Endothelial cell of umbilical vein (primary cell): ENCODE measurements around the gene NEU4. TPM values are rescaled to one million over a fixed set of nuclear protein-coding genes. Genes with fewer than 3 reads are reported as not detected.
A peak's percentile ranks its signal among the peaks of the same experiment; 100 is the strongest.

Source experiments
- BruUV-seq: library from RNA; stranded (reverse); fragments of 400-500 nt; replicated peaks from 2 replicates; lab custom pipeline; 2021; lab: Mats Ljungman, UMichigan
- CTCF ChIA-PET: fragments of 300-600, 350-600 bp; sonication (Branson Sonifier 250); formaldehyde crosslinking; loops from one replicate; lab custom pipeline; 2021; ENCODE audit warnings: antibody characterized with exemption, inconsistent platforms; lab: Charles Lee
- POLR2A ChIA-PET: fragments of 300-600, 350-600 bp; sonication (Branson Sonifier 250); formaldehyde crosslinking; loops from one replicate; lab custom pipeline; 2021; ENCODE audit warnings: antibody characterized with exemption, inconsistent platforms; lab: Charles Lee
- DNase-seq: peaks from one replicate; pipeline ENCODE4 v3.0.0-alpha.2; 2011; ENCODE audit warnings: low read depth, low spot score
- FAIRE-seq: peaks from 2 replicates; lab custom pipeline; 2011; peaks lifted over from hg19 to GRCh38; lab: Jason Lieb, UNC
- H2AFZ ChIP-seq: 2 replicates; pipeline ENCODE4 v1.6.0; 2012; ENCODE audit warnings: low read depth, low read length, control low read depth, inconsistent platforms
- H3K27ac ChIP-seq: 2 replicates; pipeline ENCODE4 v1.5.1; 2011; ENCODE audit warnings: low read depth, mild to moderate bottlenecking, control low read depth, low read length, moderate library complexity; ENCODE audit not compliant: insufficient read depth
- H3K27me3 ChIP-seq, 2 experiments: 2 replicates each; pipeline versions ENCODE4 v1.6.0 to v1.6.1; 2011; ENCODE audit warnings: low read length in 2 of 2, mixed read lengths in 1 of 2; ENCODE audit not compliant: control insufficient read depth in 2 of 2, insufficient read depth in 2 of 2
- H3K36me3 ChIP-seq, 2 experiments: 2 replicates in 1 of 2; 3 replicates in 1 of 2; pipeline ENCODE4 v1.5.1; 2011; ENCODE audit warnings: low read length in 2 of 2, mild to moderate bottlenecking in 1 of 2, moderate library complexity in 1 of 2; ENCODE audit not compliant: control insufficient read depth in 2 of 2, insufficient read depth in 2 of 2; ENCODE audit errors: extremely low read depth in 1 of 2
- H3K4me1 ChIP-seq: 3 replicates; pipeline ENCODE4 v1.5.1; 2011; ENCODE audit warnings: mild to moderate bottlenecking, low read length; ENCODE audit not compliant: control insufficient read depth, insufficient read depth; ENCODE audit errors: extremely low read depth
- H3K4me2 ChIP-seq: 2 replicates; pipeline ENCODE4 v1.6.1; 2011; ENCODE audit warnings: low read length, control low read depth, mixed read lengths; ENCODE audit not compliant: insufficient read depth
- H3K4me3 ChIP-seq, 3 experiments: fragments of 200-600 bp in 1 of 3; sonication (generic), shearing (Covaris generic) in 1 of 3; replicated peaks in 1 of 3; 2 replicates each; pipeline ENCODE4 v1.5.1; 2011 to 2016; ENCODE audit warnings: control low read depth in 3 of 3, low read length in 3 of 3, mild to moderate bottlenecking in 2 of 3, inconsistent platforms in 1 of 3, low read depth in 1 of 3, moderate library complexity in 1 of 3; ENCODE audit not compliant: insufficient read depth in 1 of 3
- H3K79me2 ChIP-seq: 2 replicates; pipeline ENCODE4 v1.6.0; 2012; ENCODE audit warnings: low read length, inconsistent platforms; ENCODE audit not compliant: control insufficient read depth, insufficient read depth
- H3K9ac ChIP-seq: replicated peaks from 2 replicates; pipeline ENCODE3; 2011; ENCODE audit warnings: low read length, control low read depth; ENCODE audit not compliant: insufficient read depth; ENCODE audit errors: extremely low read depth
- H3K9me1 ChIP-seq: replicated peaks from 3 replicates; pipeline ENCODE4 v1.6.0; 2011; ENCODE audit warnings: mild to moderate bottlenecking, low read length; ENCODE audit not compliant: control insufficient read depth, insufficient read depth; ENCODE audit errors: extremely low read depth
- H3K9me3 ChIP-seq: replicated peaks from 2 replicates; pipeline ENCODE4 v1.5.1; 2012; ENCODE audit warnings: low read length, inconsistent platforms; ENCODE audit not compliant: control insufficient read depth, insufficient read depth
- H4K20me1 ChIP-seq: replicated peaks from 2 replicates; pipeline ENCODE3; 2011; ENCODE audit warnings: mild to moderate bottlenecking, low read length; ENCODE audit not compliant: control insufficient read depth, insufficient read depth; ENCODE audit errors: extremely low read depth
- EZH2 ChIP-seq: IDR thresholded peaks from 2 replicates; pipeline ENCODE4 v1.6.1; 2012; ENCODE audit warnings: borderline replicate concordance, low read depth, mild to moderate bottlenecking, moderate library complexity, low read length, inconsistent platforms; ENCODE audit not compliant: severe bottlenecking
- FOS ChIP-seq: IDR thresholded peaks from 2 replicates; pipeline ENCODE4 v1.6.1; 2011; ENCODE audit warnings: mild to moderate bottlenecking, low read length, moderate library complexity, borderline replicate concordance; ENCODE audit not compliant: insufficient read depth
- GATA2 ChIP-seq: IDR thresholded peaks from 2 replicates; pipeline ENCODE4 v1.7.0; 2011; ENCODE audit warnings: low read depth, mild to moderate bottlenecking, moderate library complexity, mixed read lengths, low read length; ENCODE audit not compliant: insufficient read length, insufficient read depth
- JUN ChIP-seq: IDR thresholded peaks from 2 replicates; pipeline ENCODE4 v1.6.1; 2011; ENCODE audit warnings: borderline replicate concordance, low read depth; ENCODE audit not compliant: insufficient read length, insufficient read depth
- MAX ChIP-seq: IDR thresholded peaks from 2 replicates; pipeline ENCODE4 v1.6.1; 2011; ENCODE audit not compliant: insufficient read depth, insufficient read length
- MYC ChIP-seq: IDR thresholded peaks from one replicate; pipeline ENCODE4 v1.6.1; 2011; ENCODE audit warnings: mild to moderate bottlenecking, low read depth, low read length
- POLR2A ChIP-seq: IDR thresholded peaks from 2 replicates; pipeline ENCODE4 v1.6.1; 2012; ENCODE audit warnings: low read depth, mild to moderate bottlenecking, control low read depth, low read length
- POLR2AphosphoS5 ChIP-seq: IDR thresholded peaks from 2 replicates; pipeline ENCODE4 v1.6.1; 2012; ENCODE audit warnings: low read depth, mild to moderate bottlenecking, control low read depth, low read length, moderate library complexity; ENCODE audit not compliant: insufficient read depth
- dilution Hi-C: fragments of 300-500 bp; cut with MboI; formaldehyde crosslinking; loops from one replicate; pipeline ENCODE4 v1.15.0; 2019; ENCODE audit warnings: low sequenced_read_pairs; ENCODE audit not compliant: extremely low pct_ligation_motif_present
- intact Hi-C: fragments of 100-400 bp; cut with micrococcal nuclease; formaldehyde crosslinking; loops from one replicate; pipeline ENCODE4 v1.10.0; 2022
- polyA plus RNA-seq, 4 experiments: library from polyadenylated mRNA; depleted of rRNA in 3 of 4; stranded (reverse) in 3 of 4; unstranded in 1 of 4; fragments of >200 nt; gene quantifications; 2 replicates each; pipeline versions ENCODE4 v1.2.1 to v1.2.3, GENCODE V29; 2011 to 2012; ENCODE audit warnings: missing spikeins in 1 of 4
- total RNA-seq: library from RNA; stranded (reverse); gene quantifications from 2 replicates; pipeline ENCODE4 v1.2.3, GENCODE V29; 2021
- TF ChIP-seq, protein P1 (sequence below), 2 donors: IDR thresholded peaks; 1 replicate in 1 of 2; 2 replicates in 1 of 2; pipeline ENCODE4 v1.5.1; 2011; ENCODE audit warnings: low read length in 2 of 2, mild to moderate bottlenecking in 2 of 2, moderate library complexity in 2 of 2, control low read depth in 1 of 2, inconsistent platforms in 1 of 2, low read depth in 1 of 2; ENCODE audit not compliant: insufficient read depth in 1 of 2; ENCODE audit errors: extremely low read depth in 1 of 2

Gene NEU4
- total and polyA plus RNA-seq, 2 donors (not counting 3 experiments of a cell fraction or from before 2014, with no cell fraction given) = not detected

GRCh38 chr2:241864168-241864849 is 55.3 kb downstream of the NEU4 start:
- BruUV-seq = no TSS peak
- Histone ChIP-seq H3K27ac (no peak overlapping the region), H3K9me1 (no peaks in the 10 kb centered on the region), H3K4me2 (no peak overlapping the region), H3K9me3 (no peaks in the 10 kb centered on the region), H2AFZ (no peak overlapping the region), H4K20me1 (no peaks in the 10 kb centered on the region), H3K79me2 (no peaks in the 10 kb centered on the region), H3K4me3 (no peak overlapping the region), H3K9ac (no peak overlapping the region), H3K4me1 (no peaks in the 10 kb centered on the region), H3K27me3 (peaks cover 0 to 6% of the 10 kb centered on the region in 2 experiments), H3K36me3 (no peaks in the 10 kb centered on the region)
- CTCF ChIA-PET = no interaction called here
- dilution Hi-C loops = no loop called here
- DNase-seq (no peak), FAIRE-seq (no peak)
- TF ChIP-seq MYC = no peak
- TF ChIP-seq JUN = no peak
- no peak for TF ChIP-seq MAX
- no peak for TF ChIP-seq EZH2
- TF ChIP-seq FOS = no peak
- no peak for TF ChIP-seq POLR2A
- TF ChIP-seq POLR2AphosphoS5 = no peak
- POLR2A ChIA-PET = no interaction called here
- intact Hi-C loops = no loop called here

- H4K20me1 ChIP-seq = no peaks in the 10 kb centered on the region
- H2AFZ ChIP-seq = no peak overlapping the region
- no peaks in the 10 kb centered on the region for H3K4me1 ChIP-seq
Measured at GRCh38 chr2:241864850-241865213, 55.8 kb downstream of the NEU4 start.

More at GRCh38 chr2:241864850-241865213, 55.8 kb downstream of the NEU4 start:
- no peak for DNase-seq
- no peak overlapping the region for H3K9ac ChIP-seq
- peaks cover 0 to 6% of the 10 kb centered on the region in 2 experiments for H3K27me3 ChIP-seq
- ChIA-PET CTCF (no interaction called here), POLR2A (no interaction called here)
- no peak overlapping the region for H3K4me3 ChIP-seq
- peak; percentile 76 for FAIRE-seq
- H3K36me3 ChIP-seq = no peaks in the 10 kb centered on the region
- dilution Hi-C loops (no loop called here), intact Hi-C loops (no loop called here)
- no peaks in the 10 kb centered on the region for H3K79me2 ChIP-seq
- no peaks in the 10 kb centered on the region for H3K9me1 ChIP-seq
- no peak for TF ChIP-seq MAX
- TF ChIP-seq GATA2 = no peak
- TF ChIP-seq, protein P1, sequence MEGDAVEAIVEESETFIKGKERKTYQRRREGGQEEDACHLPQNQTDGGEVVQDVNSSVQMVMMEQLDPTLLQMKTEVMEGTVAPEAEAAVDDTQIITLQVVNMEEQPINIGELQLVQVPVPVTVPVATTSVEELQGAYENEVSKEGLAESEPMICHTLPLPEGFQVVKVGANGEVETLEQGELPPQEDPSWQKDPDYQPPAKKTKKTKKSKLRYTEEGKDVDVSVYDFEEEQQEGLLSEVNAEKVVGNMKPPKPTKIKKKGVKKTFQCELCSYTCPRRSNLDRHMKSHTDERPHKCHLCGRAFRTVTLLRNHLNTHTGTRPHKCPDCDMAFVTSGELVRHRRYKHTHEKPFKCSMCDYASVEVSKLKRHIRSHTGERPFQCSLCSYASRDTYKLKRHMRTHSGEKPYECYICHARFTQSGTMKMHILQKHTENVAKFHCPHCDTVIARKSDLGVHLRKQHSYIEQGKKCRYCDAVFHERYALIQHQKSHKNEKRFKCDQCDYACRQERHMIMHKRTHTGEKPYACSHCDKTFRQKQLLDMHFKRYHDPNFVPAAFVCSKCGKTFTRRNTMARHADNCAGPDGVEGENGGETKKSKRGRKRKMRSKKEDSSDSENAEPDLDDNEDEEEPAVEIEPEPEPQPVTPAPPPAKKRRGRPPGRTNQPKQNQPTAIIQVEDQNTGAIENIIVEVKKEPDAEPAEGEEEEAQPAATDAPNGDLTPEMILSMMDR (IDR thresholded peaks at IDR 0.05; ENCODE audit: extremely low read depth in 1 of 2, insufficient read depth in 1 of 2, low read depth in 1 of 2, low read length in 2 of 2) = no peak
- no peak for TF ChIP-seq EZH2
- no peak for TF ChIP-seq POLR2AphosphoS5
- no peak for TF ChIP-seq MYC
- no peak for TF ChIP-seq POLR2A
- TF ChIP-seq FOS = no peak
- no peak for TF ChIP-seq JUN
- no peak overlapping the region for H3K4me2 ChIP-seq
- no peaks in the 10 kb centered on the region for H3K9me3 ChIP-seq
- no TSS peak for BruUV-seq
- no peak overlapping the region for H3K27ac ChIP-seq
